Mononuclear cell (primary cell): Measurements from ENCODE around the gene DMRT2. TPM values are rescaled to one million over a fixed set of nuclear protein-coding genes. Genes with fewer than 3 reads are reported as not detected.

Experiments
- H3K27me3 ChIP-seq: 2 replicates; pipeline ENCODE4 v1.6.0; 2011; ENCODE audit warnings: low read length, control low read depth; ENCODE audit not compliant: insufficient read depth
- H3K4me1 ChIP-seq: 2 replicates; pipeline ENCODE4 v1.5.1; 2011; ENCODE audit warnings: mild to moderate bottlenecking, low read length, control low read depth; ENCODE audit not compliant: insufficient read depth
- H3K4me3 ChIP-seq: 2 replicates; pipeline ENCODE4 v1.5.1; 2011; ENCODE audit warnings: mild to moderate bottlenecking, low read length, moderate library complexity
- H3K9me3 ChIP-seq: 2 replicates; pipeline ENCODE4 v1.5.1; 2011; ENCODE audit warnings: low read depth, mild to moderate bottlenecking, control low read depth, low read length
- total RNA-seq: library from RNA; depleted of rRNA; stranded (reverse); fragments of >200 nt; gene quantifications from one replicate; pipeline ENCODE4 v1.2.3, GENCODE V29; 2012

The DMRT2 gene
- total RNA-seq, 1 donor = not detected

- Histone ChIP-seq H3K4me1 (no peaks in the 10 kb centered on the region), H3K4me3 (no peak overlapping the region), H3K9me3 (no peaks in the 10 kb centered on the region), H3K27me3 (peaks cover 15% of the 10 kb centered on the region)
Measured at GRCh38 chr9:1031951-1032601, 18.1 kb upstream of the DMRT2 start.

GRCh38 chr9:1034271-1034670 is 15.9 kb upstream of the DMRT2 start:
- H3K4me3 ChIP-seq = no peak overlapping the region
- H3K27me3 ChIP-seq = peaks cover 26% of the 10 kb centered on the region
- no peaks in the 10 kb centered on the region for H3K4me1 ChIP-seq
- no peaks in the 10 kb centered on the region for H3K9me3 ChIP-seq

GRCh38 chr9:1039589-1039988 is 10.6 kb upstream of the DMRT2 start:
- Histone ChIP-seq H3K4me3 (no peak overlapping the region), H3K9me3 (no peaks in the 10 kb centered on the region), H3K27me3 (peaks cover 71% of the 10 kb centered on the region), H3K4me1 (peaks cover 4% of the 10 kb centered on the region)

GRCh38 chr9:1042466-1042865 is 7.7 kb upstream of the DMRT2 start:
- Histone ChIP-seq H3K4me1 (peaks cover 21% of the 10 kb centered on the region), H3K4me3 (no peak overlapping the region), H3K27me3 (peaks cover 89% of the 10 kb centered on the region), H3K9me3 (no peaks in the 10 kb centered on the region)

- Histone ChIP-seq H3K4me1 (peaks cover 36% of the 10 kb centered on the region), H3K27me3 (peaks cover 96% of the 10 kb centered on the region), H3K9me3 (no peaks in the 10 kb centered on the region), H3K4me3 (no peak overlapping the region)
Measured at GRCh38 chr9:1044643-1045042, 5.5 kb upstream of the DMRT2 start.

GRCh38 chr9:1046639-1047572 is 3.3 kb upstream of the DMRT2 start:
- no peak overlapping the region for H3K4me3 ChIP-seq
- peaks cover 36% of the 10 kb centered on the region for H3K4me1 ChIP-seq
- H3K27me3 ChIP-seq = peaks cover 94% of the 10 kb centered on the region
- no peaks in the 10 kb centered on the region for H3K9me3 ChIP-seq

GRCh38 chr9:1047591-1048230 is 2.4 kb upstream of the DMRT2 start:
- Histone ChIP-seq H3K4me1 (peaks cover 32% of the 10 kb centered on the region), H3K4me3 (peak overlapping the region; percentile 36), H3K27me3 (peaks cover 95% of the 10 kb centered on the region), H3K9me3 (no peaks in the 10 kb centered on the region)

- H3K27me3 ChIP-seq = peaks cover 96% of the 10 kb centered on the region
- H3K4me3 ChIP-seq = peak overlapping the region; percentile 36
- H3K9me3 ChIP-seq = no peaks in the 10 kb centered on the region
- H3K4me1 ChIP-seq = peaks cover 32% of the 10 kb centered on the region
Measured at GRCh38 chr9:1048231-1048619, 1.9 kb upstream of the DMRT2 start.

- no peaks in the 10 kb centered on the region for H3K9me3 ChIP-seq
- H3K4me3 ChIP-seq = no peak overlapping the region
- peaks cover 96% of the 10 kb centered on the region for H3K27me3 ChIP-seq
- H3K4me1 ChIP-seq = peaks cover 32% of the 10 kb centered on the region
Measured at GRCh38 chr9:1048811-1049210, 1.3 kb upstream of the DMRT2 start.

GRCh38 chr9:1049641-1050040 is 516 bp upstream of the DMRT2 start:
- no peaks in the 10 kb centered on the region for H3K9me3 ChIP-seq
- no peak overlapping the region for H3K4me3 ChIP-seq
- H3K4me1 ChIP-seq = peaks cover 32% of the 10 kb centered on the region
- peaks cover 96% of the 10 kb centered on the region for H3K27me3 ChIP-seq

- no peaks in the 10 kb centered on the region for H3K9me3 ChIP-seq
- peaks cover 24% of the 10 kb centered on the region for H3K4me1 ChIP-seq
- no peak overlapping the region for H3K4me3 ChIP-seq
- peaks cover 96% of the 10 kb centered on the region for H3K27me3 ChIP-seq
Measured at GRCh38 chr9:1051210-1051583, 1.0 kb downstream of the DMRT2 start.

- peaks cover 96% of the 10 kb centered on the region for H3K27me3 ChIP-seq
- H3K9me3 ChIP-seq = no peaks in the 10 kb centered on the region
- H3K4me3 ChIP-seq = no peak overlapping the region
- H3K4me1 ChIP-seq = peaks cover 22% of the 10 kb centered on the region
Measured at GRCh38 chr9:1051584-1052275, 1.6 kb downstream of the DMRT2 start.

- Histone ChIP-seq H3K9me3 (no peaks in the 10 kb centered on the region), H3K27me3 (peaks cover 96% of the 10 kb centered on the region), H3K4me1 (peaks cover 14% of the 10 kb centered on the region), H3K4me3 (no peak overlapping the region)
Measured at GRCh38 chr9:1052365-1053281, 2.5 kb downstream of the DMRT2 start.

GRCh38 chr9:1053282-1053621 is 3.1 kb downstream of the DMRT2 start:
- Histone ChIP-seq H3K9me3 (no peaks in the 10 kb centered on the region), H3K27me3 (peaks cover 96% of the 10 kb centered on the region), H3K4me3 (no peak overlapping the region), H3K4me1 (peaks cover 8% of the 10 kb centered on the region)
